ENCODE results near the gene GASK1A. TPM values are rescaled to one million over a fixed set of nuclear protein-coding genes. Genes with fewer than 3 reads are reported as not detected.

Gene GASK1A
- total and polyA plus RNA-seq, 2 donors (not counting 3 experiments of a cell fraction or from before 2014, with no cell fraction given), result 0.04 TPM; not detected in 1

DNA sequence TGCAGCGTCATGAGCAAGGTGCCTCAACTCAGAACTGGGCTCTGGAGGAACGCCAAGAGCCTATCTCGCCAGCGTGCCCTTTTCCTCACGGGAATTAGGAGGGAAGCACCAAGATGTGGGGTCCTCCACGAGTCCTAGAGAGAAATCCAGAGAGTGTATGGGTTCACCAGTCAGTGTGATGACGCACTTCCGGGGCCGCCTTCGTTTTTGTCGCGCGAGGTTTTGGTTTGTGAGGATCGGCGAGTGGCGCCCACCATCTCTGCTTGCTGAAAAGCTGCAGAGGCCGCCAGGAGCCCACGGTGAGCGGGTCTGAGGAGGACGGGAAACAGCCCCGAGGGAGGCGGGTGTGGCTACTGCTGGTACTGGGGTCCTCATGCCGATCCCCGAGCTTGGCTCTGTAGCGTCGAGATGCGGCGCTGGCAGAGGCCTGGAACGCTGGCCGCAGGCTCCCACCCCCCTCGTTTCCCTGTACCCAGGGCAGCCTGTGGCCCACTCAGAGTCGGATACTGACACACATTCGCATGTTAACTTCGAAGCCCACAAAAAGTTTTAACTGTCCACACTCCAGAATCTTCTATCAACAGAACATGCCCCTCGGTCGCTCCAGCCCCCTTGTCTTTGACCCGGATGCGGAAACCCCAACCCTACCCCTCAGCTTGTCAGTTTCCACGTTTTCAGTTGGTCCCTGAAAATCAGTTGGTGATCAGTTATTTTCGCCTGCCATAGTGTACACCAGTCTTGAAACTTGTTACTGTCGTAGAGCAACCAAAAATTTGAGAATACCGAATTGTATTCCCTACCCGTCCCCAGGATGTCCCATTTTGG lies 42.7 kb upstream of the GASK1A start:
- Histone ChIP-seq H3K9me1 (replicated peaks; ENCODE audit: control insufficient read depth, extremely low read depth, insufficient read depth, low read length) (no peaks in the 10 kb centered on the region), H3K4me2 (ENCODE audit: insufficient read depth, low read length) (no peak overlapping the region), H4K20me1 (replicated peaks; ENCODE audit: control insufficient read depth, extremely low read depth, insufficient read depth, low read length) (no peaks in the 10 kb centered on the region), H3K79me2 (ENCODE audit: control insufficient read depth, insufficient read depth, low read length) (no peaks in the 10 kb centered on the region), H3K36me3 (ENCODE audit: control insufficient read depth in 2 of 2, extremely low read depth in 1 of 2, insufficient read depth in 2 of 2, low read length in 2 of 2) (no peaks in the 10 kb centered on the region), H3K27me3 (ENCODE audit: control insufficient read depth in 2 of 2, insufficient read depth in 2 of 2, low read length in 2 of 2) (peaks cover 2 to 7% of the 10 kb centered on the region in 2 experiments), H3K9ac (replicated peaks; ENCODE audit: extremely low read depth, insufficient read depth, low read length) (no peak overlapping the region), H3K4me3 (replicated peaks in 1 of 3; ENCODE audit: insufficient read depth in 1 of 3, low read depth in 1 of 3, low read length in 3 of 3) (peak overlapping the region in 1 of 3 experiments; percentile 15), H3K27ac (ENCODE audit: insufficient read depth, low read depth, low read length) (no peak overlapping the region), H3K4me1 (ENCODE audit: control insufficient read depth, extremely low read depth, insufficient read depth, low read length) (no peaks in the 10 kb centered on the region), H3K9me3 (replicated peaks; ENCODE audit: control insufficient read depth, insufficient read depth, low read length) (no peaks in the 10 kb centered on the region), H2AFZ (ENCODE audit: low read depth, low read length) (no peak overlapping the region)
- no TSS peak for BruUV-seq (replicated peaks)
- dilution Hi-C loops (cut with MboI; ENCODE audit: extremely low pct_ligation_motif_present, low sequenced_read_pairs), result no loop called here
- ChIA-PET CTCF (no interaction called here), POLR2A (no interaction called here)
- FAIRE-seq (no peak), DNase-seq (ENCODE audit: low read depth, low spot score) (no peak)
- intact Hi-C loops (cut with micrococcal nuclease), result no loop called here
- no peak for TF ChIP-seq GATA2 (IDR thresholded peaks at IDR 0.05; ENCODE audit: insufficient read depth, insufficient read length, low read depth, low read length)

DNA sequence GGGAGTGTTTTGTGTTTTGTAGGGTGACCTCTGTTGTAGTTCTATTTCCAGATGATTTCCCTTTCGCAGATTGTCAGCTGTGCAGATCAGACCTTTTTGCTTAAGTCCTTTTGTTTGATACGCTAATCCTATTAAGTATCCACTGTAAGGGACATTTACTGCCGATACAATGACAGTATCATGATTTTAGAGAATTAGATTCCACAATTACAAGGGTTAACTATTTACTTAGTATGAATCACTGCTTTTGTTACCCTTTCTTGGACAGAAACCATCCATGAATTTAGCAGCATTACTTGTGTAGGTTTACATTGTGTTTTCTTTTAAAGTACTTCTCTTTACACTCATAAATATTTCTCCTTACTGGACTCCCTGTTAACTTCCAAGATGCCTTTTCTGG lies 41.8 kb upstream of the GASK1A start:
- H3K4me1 ChIP-seq (ENCODE audit: control insufficient read depth, extremely low read depth, insufficient read depth, low read length), result no peaks in the 10 kb centered on the region
- no peak overlapping the region for H3K9ac ChIP-seq (replicated peaks; ENCODE audit: extremely low read depth, insufficient read depth, low read length)
- H3K27me3 ChIP-seq (ENCODE audit: control insufficient read depth in 2 of 2, insufficient read depth in 2 of 2, low read length in 2 of 2), result peaks cover 2 to 7% of the 10 kb centered on the region in 2 experiments
- no peak overlapping the region for H3K4me2 ChIP-seq (ENCODE audit: insufficient read depth, low read length)
- H3K79me2 ChIP-seq (ENCODE audit: control insufficient read depth, insufficient read depth, low read length), result no peaks in the 10 kb centered on the region
- H3K36me3 ChIP-seq (ENCODE audit: control insufficient read depth in 2 of 2, extremely low read depth in 1 of 2, insufficient read depth in 2 of 2, low read length in 2 of 2), result no peaks in the 10 kb centered on the region
- no peak overlapping the region for H2AFZ ChIP-seq (ENCODE audit: low read depth, low read length)
- intact Hi-C loops (cut with micrococcal nuclease) (no loop called here), dilution Hi-C loops (cut with MboI; ENCODE audit: extremely low pct_ligation_motif_present, low sequenced_read_pairs) (no loop called here)
- no peaks in the 10 kb centered on the region for H3K9me1 ChIP-seq (replicated peaks; ENCODE audit: control insufficient read depth, extremely low read depth, insufficient read depth, low read length)
- no peaks in the 10 kb centered on the region for H4K20me1 ChIP-seq (replicated peaks; ENCODE audit: control insufficient read depth, extremely low read depth, insufficient read depth, low read length)
- no peaks in the 10 kb centered on the region for H3K9me3 ChIP-seq (replicated peaks; ENCODE audit: control insufficient read depth, insufficient read depth, low read length)
- TF ChIP-seq POLR2AphosphoS5 (IDR thresholded peaks at IDR 0.05; ENCODE audit: insufficient read depth, low read depth, low read length) (no peak), POLR2A (IDR thresholded peaks at IDR 0.05; ENCODE audit: low read depth, low read length) (no peak), FOS (IDR thresholded peaks at IDR 0.05; ENCODE audit: borderline replicate concordance, insufficient read depth, low read length) (no peak), EZH2 (IDR thresholded peaks at IDR 0.05; ENCODE audit: borderline replicate concordance, low read depth, low read length, severe bottlenecking) (no peak), JUN (IDR thresholded peaks at IDR 0.05; ENCODE audit: borderline replicate concordance, insufficient read depth, insufficient read length, low read depth) (no peak), GATA2 (IDR thresholded peaks at IDR 0.05; ENCODE audit: insufficient read depth, insufficient read length, low read depth, low read length) (no peak), MYC (IDR thresholded peaks at IDR 0.05; ENCODE audit: low read depth, low read length) (no peak)
- TF ChIP-seq, protein P1, sequence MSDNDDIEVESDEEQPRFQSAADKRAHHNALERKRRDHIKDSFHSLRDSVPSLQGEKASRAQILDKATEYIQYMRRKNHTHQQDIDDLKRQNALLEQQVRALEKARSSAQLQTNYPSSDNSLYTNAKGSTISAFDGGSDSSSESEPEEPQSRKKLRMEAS (IDR thresholded peaks at IDR 0.05; ENCODE audit: insufficient read depth, insufficient read length), result no peak
- TF ChIP-seq, protein P2, sequence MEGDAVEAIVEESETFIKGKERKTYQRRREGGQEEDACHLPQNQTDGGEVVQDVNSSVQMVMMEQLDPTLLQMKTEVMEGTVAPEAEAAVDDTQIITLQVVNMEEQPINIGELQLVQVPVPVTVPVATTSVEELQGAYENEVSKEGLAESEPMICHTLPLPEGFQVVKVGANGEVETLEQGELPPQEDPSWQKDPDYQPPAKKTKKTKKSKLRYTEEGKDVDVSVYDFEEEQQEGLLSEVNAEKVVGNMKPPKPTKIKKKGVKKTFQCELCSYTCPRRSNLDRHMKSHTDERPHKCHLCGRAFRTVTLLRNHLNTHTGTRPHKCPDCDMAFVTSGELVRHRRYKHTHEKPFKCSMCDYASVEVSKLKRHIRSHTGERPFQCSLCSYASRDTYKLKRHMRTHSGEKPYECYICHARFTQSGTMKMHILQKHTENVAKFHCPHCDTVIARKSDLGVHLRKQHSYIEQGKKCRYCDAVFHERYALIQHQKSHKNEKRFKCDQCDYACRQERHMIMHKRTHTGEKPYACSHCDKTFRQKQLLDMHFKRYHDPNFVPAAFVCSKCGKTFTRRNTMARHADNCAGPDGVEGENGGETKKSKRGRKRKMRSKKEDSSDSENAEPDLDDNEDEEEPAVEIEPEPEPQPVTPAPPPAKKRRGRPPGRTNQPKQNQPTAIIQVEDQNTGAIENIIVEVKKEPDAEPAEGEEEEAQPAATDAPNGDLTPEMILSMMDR (IDR thresholded peaks at IDR 0.05; ENCODE audit: extremely low read depth in 1 of 2, insufficient read depth in 1 of 2, low read depth in 1 of 2, low read length in 2 of 2), result no peak
- no peak overlapping the region for H3K27ac ChIP-seq (ENCODE audit: insufficient read depth, low read depth, low read length)
- FAIRE-seq (no peak), DNase-seq (ENCODE audit: low read depth, low spot score) (no peak)
- BruUV-seq (replicated peaks), result no TSS peak
- ChIA-PET CTCF (no interaction called here), POLR2A (no interaction called here)
- H3K4me3 ChIP-seq (replicated peaks in 1 of 3; ENCODE audit: insufficient read depth in 1 of 3, low read depth in 1 of 3, low read length in 3 of 3), result no peak overlapping the region

Measured in endothelial cell of umbilical vein (primary cell).